NCI-H1092 (cell line): ENCODE measurements around the gene ZNF530.

Experiments used
- DNase-seq: peaks from one replicate; lab custom pipeline; 2025; lab: John Stamatoyannopoulos, UW

ZNF530 gene

DNA sequence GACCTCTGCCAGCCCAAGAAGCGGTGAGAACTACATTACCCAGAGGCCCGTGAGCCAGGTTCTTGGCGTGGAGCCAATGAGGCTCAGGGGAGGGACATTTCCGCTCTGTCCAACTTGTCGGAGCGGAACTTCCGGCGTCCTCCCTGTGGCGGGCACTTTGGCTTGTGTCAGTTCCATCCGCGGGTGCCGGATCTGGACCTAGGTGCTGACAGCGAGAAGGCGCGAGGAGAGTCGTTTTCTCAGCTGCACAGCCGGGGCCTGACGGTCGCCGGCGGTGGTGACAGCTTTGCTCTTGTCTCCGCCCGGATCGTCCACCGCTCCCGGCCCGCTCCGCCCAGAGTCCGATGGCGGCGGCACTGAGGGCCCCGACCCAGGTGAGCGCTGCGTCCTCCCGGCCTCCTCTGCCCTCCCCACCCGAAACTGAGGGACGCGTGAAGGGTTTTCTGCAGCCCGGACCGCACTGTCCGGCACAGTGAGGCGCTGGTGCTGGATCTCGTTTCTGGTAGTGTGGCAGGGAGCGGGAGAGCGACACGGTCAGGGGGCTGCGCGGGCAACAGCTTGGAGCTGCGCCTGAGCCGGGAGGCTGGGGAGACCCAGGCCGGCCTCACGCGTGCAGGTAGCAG, at the start of gene ZNF530:
TSS of gene ZNF530 (plus strand) at position 125 of the 623 bp plus-strand sequence. CDS start 4,461 bp downstream, outside the sequence.
- DNase-seq, result peak; percentile 85

DNA sequence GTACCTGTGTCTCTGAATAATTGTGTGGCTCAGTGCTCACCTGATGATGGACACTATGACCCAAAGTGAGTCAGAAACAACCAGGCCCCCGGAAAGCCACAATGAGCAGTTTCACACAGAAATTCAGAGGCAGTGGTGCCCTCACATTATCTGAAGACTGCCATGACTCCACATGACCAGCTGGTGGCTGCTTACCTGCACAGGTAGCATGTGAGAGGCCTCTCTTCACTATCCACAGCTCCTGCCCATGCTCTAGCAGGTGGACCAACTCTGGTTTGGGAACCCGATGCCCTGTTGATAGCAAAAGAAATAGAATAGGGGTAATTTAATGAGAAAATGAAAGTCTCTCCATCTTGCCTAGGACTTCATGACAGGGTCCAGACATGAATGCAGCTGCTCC, 47.3 kb upstream of the ZNF530 start:
- no peak for DNase-seq

DNA sequence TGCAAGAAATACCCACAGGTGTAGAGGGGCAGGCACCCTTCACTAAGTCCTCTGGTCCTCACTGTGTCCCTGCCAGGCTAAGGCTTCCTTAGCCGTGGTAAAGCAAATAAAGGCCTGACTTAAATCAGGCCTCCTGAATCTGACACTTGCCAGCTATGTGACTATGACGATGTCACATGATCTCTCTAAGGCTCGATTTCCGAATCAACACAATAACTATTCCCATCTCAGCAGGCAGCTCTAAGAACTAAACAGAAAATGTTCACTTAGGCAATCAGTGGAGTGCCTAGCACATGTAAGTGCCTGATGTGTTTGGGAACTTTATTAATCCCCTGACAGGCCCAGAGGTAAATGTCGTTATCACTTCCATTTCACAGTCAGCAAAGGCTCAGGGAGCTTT, 42.0 kb upstream of the ZNF530 start:
- no peak for DNase-seq

DNA sequence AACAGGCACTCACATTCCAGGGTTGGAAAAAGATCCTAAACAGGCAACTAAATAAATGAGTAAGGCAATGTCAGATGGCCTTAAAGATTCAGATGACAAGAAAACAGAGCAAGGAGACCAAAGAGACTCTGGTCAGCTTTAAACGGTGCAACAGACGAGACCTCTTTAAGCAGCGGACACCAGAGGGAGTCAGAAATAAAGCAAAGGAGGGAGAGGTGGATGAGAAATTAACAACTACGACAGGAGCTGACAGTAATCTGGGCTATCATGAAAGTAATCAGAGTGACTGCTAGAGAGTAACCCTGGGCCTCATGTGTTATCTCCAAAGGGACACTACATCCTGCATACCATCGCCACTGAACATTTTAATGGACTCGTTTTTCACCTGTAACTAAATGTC, 41.2 kb upstream of the ZNF530 start:
- no peak for DNase-seq

DNA sequence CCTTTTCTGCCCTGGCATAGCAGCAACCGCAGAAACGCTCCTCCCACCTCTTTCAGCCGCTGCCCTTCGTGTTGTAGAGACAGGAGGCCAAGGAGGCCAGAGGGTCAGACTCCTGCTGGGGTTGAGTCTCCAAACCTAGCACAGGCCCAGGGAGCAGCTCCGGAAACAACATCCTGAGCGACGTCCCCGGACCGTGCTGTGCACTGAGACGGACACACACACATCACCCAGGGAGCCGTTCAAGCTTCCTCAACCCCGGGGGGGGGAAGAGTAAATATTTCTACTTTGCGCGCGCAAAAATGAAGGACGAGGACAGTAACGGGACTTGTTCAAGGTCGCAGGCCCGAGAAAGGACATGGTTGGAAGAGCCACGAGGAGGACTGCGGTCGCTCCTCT, 40.7 kb upstream of the ZNF530 start:
- no peak for DNase-seq

- DNase-seq, result peak; percentile 64
These were observed 40.2 kb upstream of the ZNF530 start, which contains the start of gene ZNF550 for GRCh38 chr19:57559404-57560025. TSS of gene ZNF550 (minus strand) at chr19:57559863. CDS start at chr19:57559682, 181 bp downstream.

- DNase-seq, result no peak
These were observed 39.6 kb upstream of the ZNF530 start for GRCh38 chr19:57560049-57560491.

DNA sequence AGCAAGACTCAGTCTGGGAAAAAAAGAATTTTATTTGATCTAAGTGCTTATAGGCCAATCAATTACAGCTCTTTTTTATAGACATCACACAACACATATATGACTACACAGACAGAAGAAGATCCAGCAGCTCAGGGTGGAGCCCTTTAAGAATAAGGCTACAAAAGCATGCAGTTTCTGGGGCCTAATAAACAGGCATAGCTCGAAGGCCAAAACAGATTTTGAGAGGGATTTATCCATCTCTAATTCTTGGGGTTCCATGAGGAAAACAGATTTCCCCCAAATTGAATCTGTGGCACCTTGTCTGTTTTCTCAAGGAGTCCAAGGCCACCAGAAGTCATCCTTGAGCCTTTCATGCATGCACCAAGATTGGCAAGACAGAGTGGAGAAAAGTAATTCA, 36.1 kb upstream of the ZNF530 start:
- no peak for DNase-seq

DNA sequence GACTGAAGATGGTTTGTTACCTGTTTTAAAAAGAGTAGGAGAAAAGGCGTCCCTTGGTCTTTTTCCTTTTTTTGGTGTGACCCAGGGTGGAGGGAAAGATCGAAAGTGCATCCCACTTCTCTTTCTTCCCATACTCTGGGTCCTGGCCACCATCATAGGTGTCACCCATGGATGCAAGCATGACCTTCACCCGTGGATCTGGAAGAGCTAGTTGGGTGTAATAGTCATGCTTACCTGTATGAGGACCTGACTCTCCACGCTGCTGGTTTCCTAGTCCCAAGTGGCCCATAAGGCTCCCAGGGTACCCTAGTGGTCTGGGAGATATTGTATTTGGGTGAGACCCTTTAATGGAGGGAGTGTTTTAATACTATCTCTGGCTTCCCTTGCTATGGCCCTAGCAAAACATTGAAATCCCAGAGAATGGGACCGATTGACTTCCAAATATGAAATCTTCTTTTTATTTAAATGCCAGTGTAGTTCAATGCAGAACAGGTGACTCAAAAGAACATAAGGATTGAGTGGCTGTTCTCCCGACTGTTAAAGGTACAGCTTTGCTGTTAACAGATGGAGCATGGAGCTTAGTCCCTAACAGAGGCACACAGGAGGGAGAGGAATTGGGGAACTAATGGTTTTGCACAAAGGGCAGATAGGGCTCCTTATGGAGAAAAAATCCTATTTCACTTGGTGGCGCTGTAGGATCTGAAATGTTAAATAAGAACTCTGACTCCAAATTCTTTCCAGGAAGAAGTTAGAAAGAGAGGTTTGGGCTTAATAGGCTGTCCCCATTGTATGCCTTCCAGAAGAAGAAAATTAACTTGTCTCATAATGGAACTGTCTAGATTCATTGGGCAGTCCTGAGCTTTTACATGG, 33.1 kb upstream of the ZNF530 start:
- DNase-seq, result no peak

DNA sequence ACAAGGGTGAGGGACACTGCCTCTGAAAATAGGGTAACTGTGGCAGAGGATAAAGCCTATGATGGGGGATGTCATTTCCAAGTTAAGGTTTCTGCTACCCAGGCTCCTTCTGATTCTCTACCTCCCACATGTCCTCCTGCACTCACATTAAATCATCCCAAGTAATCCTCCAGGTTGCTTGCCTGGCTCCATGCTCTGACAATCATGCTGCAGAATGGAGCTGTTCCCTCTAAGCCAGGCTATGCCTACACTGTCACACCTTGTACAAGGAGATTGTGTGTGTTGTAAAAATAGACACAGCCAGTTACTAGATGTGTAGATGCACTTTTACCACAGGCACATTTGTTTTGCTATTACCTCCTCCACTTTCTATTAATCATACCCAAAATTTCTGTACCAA, 29.0 kb upstream of the ZNF530 start:
- DNase-seq, result no peak

DNA sequence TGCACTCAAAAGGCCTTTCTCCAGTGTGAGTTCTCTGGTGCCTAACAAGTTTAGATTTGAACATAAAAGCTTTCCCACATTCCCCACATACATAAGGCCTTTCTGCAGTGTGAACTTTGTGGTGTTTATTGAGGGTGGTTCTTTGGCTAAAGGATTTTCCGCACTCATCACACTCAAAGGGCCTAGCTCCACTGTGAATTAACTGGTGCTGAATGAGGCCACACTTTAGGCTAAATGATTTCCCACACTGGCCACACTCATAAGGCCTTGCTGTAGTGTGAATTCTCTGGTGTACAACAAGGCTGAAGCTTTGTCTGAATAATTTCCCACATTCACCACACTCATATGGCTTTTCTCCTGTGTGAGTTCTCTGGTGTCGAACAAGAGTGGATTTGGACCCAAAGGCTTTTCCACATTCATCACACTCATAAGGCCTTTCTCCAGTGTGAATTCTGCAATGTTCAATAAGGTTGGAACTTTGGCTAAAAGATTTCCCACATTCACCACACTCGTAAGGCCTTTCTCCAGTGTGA, 27.2 kb upstream of the ZNF530 start:
- DNase-seq, result no peak

DNA sequence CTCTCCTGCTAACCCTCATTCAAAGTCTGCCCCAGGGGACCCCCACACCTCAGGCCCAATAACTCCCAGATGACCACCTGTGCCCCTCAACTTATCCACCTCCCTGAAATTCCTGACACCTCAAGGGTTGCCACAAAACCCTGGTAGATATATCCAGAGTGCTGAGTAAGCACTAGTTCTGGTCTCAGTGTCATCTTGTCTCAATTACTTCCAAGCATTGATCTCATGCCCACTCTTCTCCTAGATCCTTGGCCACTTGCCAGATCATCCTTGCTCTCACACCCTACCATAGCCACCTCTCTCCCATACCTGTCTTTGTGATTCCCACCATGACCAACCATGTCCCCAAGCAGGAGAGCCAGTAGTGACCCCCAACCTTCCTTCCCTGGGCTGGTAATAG, 23.0 kb upstream of the ZNF530 start:
- no peak for DNase-seq

DNA sequence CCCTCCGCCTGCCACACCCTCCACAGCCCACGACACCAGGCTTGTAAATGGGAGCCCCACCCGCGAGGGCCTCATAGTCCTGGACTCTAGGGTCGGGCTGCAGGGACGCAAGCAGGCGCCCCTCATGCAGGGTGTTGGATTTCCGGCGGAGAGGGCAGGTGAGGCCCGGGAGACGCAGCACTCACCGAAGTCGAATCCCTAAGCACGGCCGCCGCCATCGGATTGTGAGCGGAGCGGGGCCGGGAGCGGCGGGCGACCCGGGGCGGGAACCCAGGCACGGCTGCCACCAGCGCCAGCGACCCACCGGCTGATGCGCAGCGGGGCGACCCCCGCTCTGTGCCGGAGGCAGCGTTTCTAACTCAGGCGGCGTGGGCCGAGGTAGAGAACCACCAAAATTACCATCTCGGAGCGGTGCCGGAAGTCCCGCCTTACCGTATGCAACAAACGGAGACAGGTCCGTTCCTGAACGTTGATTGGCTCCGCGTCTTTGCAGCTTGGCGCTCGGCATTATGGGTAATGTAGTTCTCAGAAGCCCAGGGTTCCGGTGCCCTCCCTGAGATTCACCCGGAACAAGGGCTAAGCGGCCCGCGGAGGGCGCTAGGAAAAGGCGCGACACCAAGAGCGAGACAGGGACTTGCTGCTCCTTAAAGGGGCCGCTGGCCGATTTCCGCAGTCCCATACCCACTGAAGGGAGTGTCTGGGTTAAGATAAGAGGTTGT, 21.0 kb upstream of the ZNF530 start, which contains the start of gene ZNF416:
TSS of gene ZNF416 (minus strand) at position 425 of the 719 bp plus-strand sequence. CDS start at position 218, 207 bp downstream.
- DNase-seq, result peak; percentile 94

GRCh38 chr19:57583104-57583520, 16.6 kb upstream of the ZNF530 start:
- DNase-seq, result no peak

DNA sequence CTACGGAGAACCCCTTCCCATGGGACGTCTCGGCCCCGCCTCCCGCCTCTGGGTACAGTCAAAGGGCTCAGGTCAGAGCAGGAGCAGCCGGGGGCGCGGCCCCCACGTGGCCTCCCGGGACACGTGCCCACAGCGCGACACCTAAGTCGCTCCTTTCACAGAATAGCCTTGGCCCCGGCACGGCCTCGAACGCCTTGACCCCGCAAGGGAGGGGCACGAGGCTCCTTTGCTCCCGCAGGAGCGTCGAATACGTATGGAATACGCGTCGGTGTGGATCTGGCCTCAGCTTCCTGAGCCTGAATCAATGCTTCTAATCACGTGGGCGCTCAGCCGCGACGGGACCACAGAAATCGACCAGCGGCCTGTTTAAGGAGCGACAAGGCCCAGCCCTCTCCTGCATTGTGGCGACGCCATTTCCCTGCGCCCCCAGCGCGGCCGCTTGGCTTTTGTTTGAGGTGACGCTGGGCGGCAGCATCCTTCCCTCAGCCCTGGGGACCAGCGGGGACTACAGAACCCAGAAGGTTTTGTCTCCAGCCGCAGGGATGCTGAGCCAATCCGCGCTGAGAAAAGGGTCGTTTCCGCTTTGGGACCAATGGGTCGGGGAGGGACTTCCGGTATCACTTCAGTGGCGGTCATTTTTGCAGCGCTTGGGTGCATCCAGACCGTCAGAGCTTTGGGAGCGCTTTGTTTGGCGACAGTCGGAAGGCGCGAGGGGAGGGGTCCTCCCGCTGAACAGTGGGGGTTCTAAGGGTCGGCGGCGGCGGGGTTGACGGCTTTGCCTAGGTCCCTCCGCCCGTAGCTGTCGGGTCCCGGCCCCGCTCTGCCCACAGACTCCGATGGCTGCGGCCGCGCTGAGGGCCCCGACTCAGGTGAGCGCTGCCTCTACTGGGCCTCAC, 15.9 kb upstream of the ZNF530 start, which contains the start of gene ZIK1:
TSS of gene ZIK1 (plus strand) at position 625 of the 896 bp plus-strand sequence. CDS start at position 837, 212 bp downstream.
- DNase-seq, result peak; percentile 85

DNA sequence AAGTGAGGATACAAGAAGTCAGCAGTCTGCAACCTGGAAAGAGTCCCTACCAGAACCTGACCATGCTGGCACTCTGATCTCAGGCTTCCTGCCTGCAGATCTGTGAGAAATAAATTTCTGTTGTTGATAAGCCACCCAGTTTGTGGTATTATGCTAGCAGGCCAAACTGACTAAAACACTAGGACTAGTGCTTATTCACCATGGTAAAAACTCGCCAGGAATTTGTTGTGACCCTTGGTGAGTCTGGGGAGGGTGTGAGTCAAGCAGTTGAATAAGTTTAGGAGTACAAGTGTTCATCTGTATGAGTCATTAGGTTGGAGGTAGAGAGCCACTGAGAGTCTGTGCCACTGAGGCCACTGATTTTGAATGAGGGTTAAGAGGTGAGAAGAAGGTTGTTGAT, 12.2 kb upstream of the ZNF530 start:
- no peak for DNase-seq

DNA sequence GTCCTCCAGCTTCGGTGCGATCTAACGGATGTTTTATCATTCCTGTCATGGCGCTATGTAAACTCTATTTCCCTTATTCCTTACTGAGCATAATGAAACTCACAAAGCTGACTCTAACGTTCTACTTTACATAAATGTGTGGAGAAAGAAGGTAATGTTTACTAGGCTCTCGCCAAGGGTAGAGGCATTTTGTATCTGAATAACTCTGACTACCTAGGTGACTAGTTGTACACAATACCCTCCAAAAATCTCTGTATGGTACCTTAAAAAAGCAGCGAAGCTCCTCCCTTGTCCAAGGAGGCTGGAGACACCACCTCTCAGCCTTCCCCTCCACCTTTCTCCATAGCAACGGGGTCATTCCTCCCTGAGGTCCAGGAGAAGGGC, 316 bp upstream of the ZNF530 start:
- no peak for DNase-seq

DNA sequence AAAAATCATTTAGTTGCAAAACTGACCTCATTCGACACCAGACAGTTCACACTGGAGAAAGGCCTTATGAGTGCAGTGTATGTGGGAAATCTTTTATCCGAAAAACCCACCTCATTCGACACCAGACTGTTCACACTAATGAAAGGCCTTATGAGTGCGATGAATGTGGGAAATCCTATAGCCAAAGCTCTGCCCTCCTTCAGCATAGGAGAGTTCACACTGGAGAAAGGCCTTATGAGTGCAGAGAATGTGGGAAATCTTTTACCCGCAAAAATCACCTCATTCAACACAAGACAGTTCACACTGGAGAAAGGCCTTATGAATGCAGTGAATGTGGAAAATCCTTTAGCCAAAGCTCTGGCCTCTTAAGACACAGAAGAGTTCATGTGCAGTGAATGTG, 7.2 kb downstream of the ZNF530 start:
- DNase-seq, result no peak

- DNase-seq, result no peak
These were observed 11.4 kb downstream of the ZNF530 start for GRCh38 chr19:57611113-57611512.

DNA sequence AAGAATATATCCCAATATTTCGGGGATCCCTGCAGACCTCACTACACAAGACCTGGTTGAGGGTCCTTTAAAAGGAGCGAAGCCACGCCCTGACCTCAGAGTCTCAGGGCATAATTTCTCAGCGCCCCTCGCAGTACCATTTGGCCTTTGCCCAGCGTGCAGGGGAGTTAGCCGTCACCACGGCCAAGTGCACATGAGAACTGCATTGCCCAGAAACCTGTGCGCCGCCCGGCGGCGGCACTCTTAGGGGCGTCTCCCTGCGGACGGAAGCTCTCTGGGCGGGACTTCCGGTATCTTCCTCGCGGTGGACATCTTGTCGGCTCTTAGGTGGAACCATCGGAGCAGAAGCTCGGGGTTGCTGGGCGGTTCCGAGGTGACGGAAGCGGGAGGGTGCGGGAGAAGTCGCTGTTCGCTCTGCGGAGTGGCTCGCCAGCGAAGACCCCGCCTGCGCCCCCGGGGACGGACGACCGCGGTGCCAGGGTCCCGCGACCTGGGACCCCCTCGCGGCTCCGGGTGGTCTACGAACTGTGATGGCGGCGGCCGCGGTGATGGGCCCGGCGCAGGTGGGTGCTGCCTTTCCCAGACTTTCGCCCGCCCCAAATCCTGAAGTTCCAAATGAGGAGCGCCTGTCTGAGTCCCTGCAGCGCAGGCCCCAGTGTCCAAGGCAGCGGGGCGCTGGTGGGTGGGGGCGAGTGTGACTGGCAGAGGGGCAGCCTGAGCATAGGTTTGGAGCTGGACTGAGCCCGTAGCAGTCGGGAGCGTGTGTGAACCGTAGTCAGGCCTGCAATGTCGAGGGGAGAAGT, 14.5 kb downstream of the ZNF530 start, which contains the start of gene ZNF134:
TSS of gene ZNF134 (plus strand) at position 302 of the 803 bp plus-strand sequence. CDS start 5,227 bp downstream, outside the sequence.
- peak; percentile 82 for DNase-seq
